SK-N-SH (cell line): Measurements from ENCODE around the gene ANKRD16. TPM values are rescaled to one million over a fixed set of nuclear protein-coding genes. Genes with fewer than 3 reads are reported as not detected.

Experiments
- CTCF ChIA-PET: fragments of 300-600, 350-600 bp; formaldehyde crosslinking; extraction: SDS; loops from one replicate; lab custom pipeline; 2021; lab: Yijun Ruan, JAX
- POLR2A ChIA-PET: fragments of 350-600 bp; sonication (Branson Sonifier 250); formaldehyde crosslinking; extraction: SDS; loops from one replicate; lab custom pipeline; 2020; ENCODE audit warnings: antibody characterized with exemption, inconsistent platforms; lab: Yijun Ruan, JAX
- DNase-seq: peaks from one replicate; pipeline ENCODE4 v3.0.0; 2012
- H2AFZ ChIP-seq: fragments of 200-600 bp; sonication (generic); 2 replicates; pipeline ENCODE4 v1.8.1; 2016; ENCODE audit warnings: antibody characterized with exemption, mild to moderate bottlenecking, low read depth
- H3F3A ChIP-seq: fragments of 200-600 bp; sonication (generic); replicated peaks from 2 replicates; pipeline ENCODE3; 2016; ENCODE audit warnings: antibody characterized with exemption, mild to moderate bottlenecking; ENCODE audit not compliant: insufficient read depth
- H3K27ac ChIP-seq, 2 experiments: fragments of 200-500 bp in 1 of 2; fragments of 200-600 bp in 1 of 2; sonication (Bioruptor generic) in 1 of 2; sonication (generic), shearing (Covaris generic) in 1 of 2; 2 replicates each; pipeline versions ENCODE4 v1.5.1 to v1.6.1; 2014 to 2016; ENCODE audit warnings: low read depth in 2 of 2, inconsistent platforms in 1 of 2, low read length in 1 of 2, mild to moderate bottlenecking in 1 of 2, mixed read lengths in 1 of 2
- H3K27me3 ChIP-seq: fragments of 200-600 bp; sonication (generic), shearing (Covaris generic); 2 replicates; pipeline ENCODE4 v1.6.1; 2016; ENCODE audit warnings: mixed run types; ENCODE audit not compliant: insufficient read depth
- H3K36me3 ChIP-seq, 2 experiments: fragments of 200-500 bp in 1 of 2; fragments of 200-600 bp in 1 of 2; sonication (Bioruptor generic) in 1 of 2; sonication (generic) in 1 of 2; replicated peaks in 1 of 2; 2 replicates each; pipeline versions ENCODE3 to v1.5.1; 2014 to 2016; ENCODE audit warnings: low read length in 1 of 2, mild to moderate bottlenecking in 1 of 2; ENCODE audit not compliant: insufficient read depth in 2 of 2, control insufficient read depth in 1 of 2
- H3K4me1 ChIP-seq, 2 experiments: fragments of 200-500 bp in 1 of 2; fragments of 200-600 bp in 1 of 2; sonication (Bioruptor generic) in 1 of 2; sonication (generic), shearing (Covaris generic) in 1 of 2; 2 replicates each; pipeline versions ENCODE4 v1.5.1 to v1.6.1; 2014 to 2016; ENCODE audit warnings: low read depth in 1 of 2, low read length in 1 of 2, mixed run types in 1 of 2; ENCODE audit not compliant: insufficient read depth in 2 of 2, control insufficient read depth in 1 of 2
- H3K4me2 ChIP-seq: fragments of 200-600 bp; sonication (generic), shearing (Covaris generic); 2 replicates; pipeline ENCODE4 v1.6.1; 2017; ENCODE audit warnings: mixed run types
- H3K4me3 ChIP-seq, 2 experiments: fragments of 200-500 bp in 1 of 2; fragments of 200-600 bp in 1 of 2; sonication (Bioruptor generic) in 1 of 2; sonication (generic), shearing (Covaris generic) in 1 of 2; 2 replicates each; pipeline versions ENCODE4 v1.5.1 to v1.8.1; 2014 to 2016; ENCODE audit warnings: low read depth in 2 of 2, inconsistent platforms in 1 of 2, low read length in 1 of 2, mild to moderate bottlenecking in 1 of 2, mixed read lengths in 1 of 2, moderate library complexity in 1 of 2
- H3K79me2 ChIP-seq: fragments of 200-600 bp; sonication (generic); 2 replicates; pipeline ENCODE4 v1.8.1; 2017; ENCODE audit warnings: mild to moderate bottlenecking; ENCODE audit not compliant: insufficient read depth
- H3K9ac ChIP-seq: fragments of 200-600 bp; sonication (generic); 2 replicates; pipeline ENCODE4 v1.6.1; 2017; ENCODE audit warnings: mixed run types
- H3K9me2 ChIP-seq: fragments of 200-600 bp; sonication (generic); 2 replicates; pipeline ENCODE4 v1.6.1; 2017; ENCODE audit warnings: mixed run types
- H3K9me3 ChIP-seq: fragments of 200-600 bp; sonication (generic); 2 replicates; pipeline ENCODE4 v1.6.1; 2017; ENCODE audit warnings: mixed run types, mild to moderate bottlenecking, moderate library complexity
- H4K20me1 ChIP-seq: fragments of 200-600 bp; sonication (generic); 2 replicates; pipeline ENCODE4 v1.6.1; 2017; ENCODE audit warnings: mild to moderate bottlenecking, mixed run types; ENCODE audit not compliant: insufficient read depth
- CTCF ChIP-seq: fragments of 200-600 bp; sonication (generic); IDR thresholded peaks from 2 replicates; pipeline ENCODE4 v1.6.1; 2017; ENCODE audit warnings: antibody characterized with exemption, mild to moderate bottlenecking, moderate library complexity
- ELF1 ChIP-seq: IDR thresholded peaks from 2 replicates; pipeline ENCODE4 v1.4.0; 2012
- FOSL2 ChIP-seq: IDR thresholded peaks from 2 replicates; pipeline ENCODE4 v1.4.0; 2012; ENCODE audit warnings: low read depth, mild to moderate bottlenecking, moderate library complexity, borderline replicate concordance
- FOXJ3 ChIP-seq: sonication (generic); formaldehyde crosslinking; IDR thresholded peaks from 2 replicates; pipeline ENCODE4 v1.5.1; 2020; ENCODE audit warnings: mild to moderate bottlenecking, missing genetic modification reagents
- FOXM1 ChIP-seq: IDR thresholded peaks from 2 replicates; pipeline ENCODE4 v1.4.0; 2012; ENCODE audit warnings: low read depth, mild to moderate bottlenecking
- GABPA ChIP-seq: IDR thresholded peaks from 2 replicates; pipeline ENCODE4 v1.4.0; 2012; ENCODE audit warnings: low read depth, mild to moderate bottlenecking
- GATA2 ChIP-seq: sonication (generic); formaldehyde crosslinking; IDR thresholded peaks from 2 replicates; pipeline ENCODE4 v1.5.0; 2020; ENCODE audit warnings: mild to moderate bottlenecking, missing genetic modification reagents
- JUND ChIP-seq: IDR thresholded peaks from 2 replicates; pipeline ENCODE4 v1.4.0; 2012
- MAX ChIP-seq: IDR thresholded peaks from 2 replicates; pipeline ENCODE4 v1.4.0; 2012; ENCODE audit warnings: low read depth
- NRF1 ChIP-seq: IDR thresholded peaks from 2 replicates; pipeline ENCODE4 v1.6.1; 2012; ENCODE audit warnings: low read depth, mild to moderate bottlenecking, low read length
- PBX3 ChIP-seq: IDR thresholded peaks from 2 replicates; pipeline ENCODE4; 2012
- POLR2AphosphoS5 ChIP-seq: IDR thresholded peaks from 2 replicates; pipeline ENCODE4 v1.6.1; 2012; ENCODE audit warnings: low read depth, low read length
- RCOR1 ChIP-seq: fragments of 150-350 bp; IDR thresholded peaks from 2 replicates; pipeline ENCODE4 v1.6.1; 2017; ENCODE audit warnings: antibody characterized with exemption, low read length
- RFX5 ChIP-seq: IDR thresholded peaks from 2 replicates; pipeline ENCODE4 v1.6.1; 2012; ENCODE audit warnings: mild to moderate bottlenecking, improper control_type of control experiment, low read length
- RXRA ChIP-seq: IDR thresholded peaks from 2 replicates; pipeline ENCODE4 v1.4.0; 2012; ENCODE audit warnings: low read depth, mild to moderate bottlenecking, borderline replicate concordance
- SIN3A ChIP-seq: IDR thresholded peaks from 2 replicates; pipeline ENCODE4 v1.6.1; 2012; ENCODE audit warnings: low read depth, mild to moderate bottlenecking, low read length, moderate library complexity, borderline replicate concordance
- USF1 ChIP-seq: IDR thresholded peaks from 2 replicates; pipeline ENCODE4 v1.4.0; 2012; ENCODE audit warnings: low read depth, borderline replicate concordance
- ZBTB33 ChIP-seq: IDR thresholded peaks from 2 replicates; pipeline ENCODE4 v1.4.0; 2012; ENCODE audit warnings: low read depth, borderline replicate concordance
- WGBS: methylation state at CpG from one replicate; pipeline ENCODE4 v1.1.6; 2017; ENCODE audit warnings: low lambda C conversion rate; 5-methylcytosine and 5-hydroxymethylcytosine counted together
- polyA plus RNA-seq, 3 experiments: library from polyadenylated mRNA; depleted of rRNA; stranded (reverse); fragments of >200 nt; gene quantifications; 2 replicates each; pipeline ENCODE4 v1.2.3, GENCODE V29; 2012

The ANKRD16 gene
- polyA plus RNA-seq, 1 of the 3 experiments (the other 2 are of a cell fraction), result 9.9 TPM

- TF ChIP-seq SIN3A, result no peak
- no peak for TF ChIP-seq JUND
- TF ChIP-seq NRF1, result no peak
- no peak for TF ChIP-seq RCOR1
- TF ChIP-seq PBX3, result no peak
- TF ChIP-seq FOSL2, result no peak
- no peak for TF ChIP-seq POLR2AphosphoS5
- no peak for TF ChIP-seq GABPA
- no peak for TF ChIP-seq MAX
- TF ChIP-seq ELF1, result no peak
Measured at GRCh38 chr10:5893321-5893720, 3.6 kb upstream of the ANKRD16 start (continued).

GRCh38 chr10:5892007-5892406 lies 2.3 kb upstream of the ANKRD16 start:
- Histone ChIP-seq H3K4me2 (peak overlapping the region; percentile 90; the same call in 1 of the 2 replicates), H3K4me3 (no peak overlapping the region), H3K4me1 (peaks cover 12 to 22% of the 10 kb centered on the region in 2 experiments; a peak in 3 of 4 replicates), H3K27ac (no peak overlapping the region), H3K27me3 (no peaks in the 10 kb centered on the region), H3K36me3 (peaks cover 37 to 42% of the 10 kb centered on the region in 2 experiments), H3K9me3 (no peaks in the 10 kb centered on the region), H4K20me1 (peaks cover 24% of the 10 kb centered on the region), H3F3A (no peaks in the 10 kb centered on the region), H3K9me2 (no peaks in the 10 kb centered on the region), H3K79me2 (peaks cover 81% of the 10 kb centered on the region), H2AFZ (no peak overlapping the region), H3K9ac (no peak overlapping the region)
- DNase-seq, result no peak
- 95% methylated on average over 8 of the region's 8 CpGs for WGBS
- ChIA-PET POLR2A (no interaction called here), CTCF (no interaction called here)
- no peak for TF ChIP-seq USF1
- TF ChIP-seq FOXM1, result no peak
- no peak for TF ChIP-seq RXRA
- no peak for TF ChIP-seq GATA2 (CRISPR knock-in tag)

GRCh38 chr10:5891009-5891408 lies 1.3 kb upstream of the ANKRD16 start:
- CTCF ChIA-PET, result interaction anchor here (0.6 to 1.9 kb wide), 2 partner anchors 195 to 1246 kb away, joined by 3 to 5 read pairs; no protein-coding TSS in a partner anchor
- H3K4me3 ChIP-seq, result peak overlapping the region; percentile 79 to 85
- 70% methylated on average over 7 of the region's 7 CpGs for WGBS
- peaks cover 81% of the 10 kb centered on the region for H3K79me2 ChIP-seq
- no peaks in the 10 kb centered on the region for H3K9me2 ChIP-seq
- no peaks in the 10 kb centered on the region for H3K9me3 ChIP-seq
- H3K9ac ChIP-seq, result peak overlapping the region; percentile 89
- H2AFZ ChIP-seq, result no peak overlapping the region
- no peaks in the 10 kb centered on the region for H3K27me3 ChIP-seq
- no peak for DNase-seq
- peaks cover 12 to 22% of the 10 kb centered on the region in 2 experiments; a peak in 3 of 4 replicates for H3K4me1 ChIP-seq
- H3F3A ChIP-seq, result peaks cover under 1% of the 10 kb centered on the region
- no peak for TF ChIP-seq ELF1
- TF ChIP-seq CTCF, result no peak
- no peak for TF ChIP-seq FOXJ3
- TF ChIP-seq FOSL2, result no peak
- TF ChIP-seq SIN3A, result no peak
- TF ChIP-seq ZBTB33, result no peak
- TF ChIP-seq USF1, result no peak
- no peak for TF ChIP-seq MAX
- TF ChIP-seq RFX5, result no peak
- TF ChIP-seq, all 33 proteins: peak for 0
- peaks cover 37 to 38% of the 10 kb centered on the region in 2 experiments for H3K36me3 ChIP-seq
- peaks cover 24% of the 10 kb centered on the region for H4K20me1 ChIP-seq
- POLR2A ChIA-PET, result interaction anchor here (3.1 kb wide), 1 partner anchor 77 kb away, joined by 17 read pairs; the partner anchor contains the start of gene GDI2
- peak overlapping the region; percentile 90 for H3K4me2 ChIP-seq
- H3K27ac ChIP-seq, result peak overlapping the region; percentile 25 to 58; a peak in 2 of 4 replicates
